Spleen (tissue), 11 donors: ENCODE data around the gene SERTAD3. TPM values are rescaled to one million over a fixed set of nuclear protein-coding genes. Genes with fewer than 3 reads are reported as not detected.
A peak's percentile ranks its signal among the peaks of the same experiment; 100 is the strongest.

Experiments
- DNase-seq: peaks from one replicate; pipeline ENCODE4 v3.0.0-alpha.2; 2020
- H3K27ac ChIP-seq, 8 donors: fragments of 200-600 bp; sonication (generic) in 7 of 8; 1 replicate in 4 of 8; 2 replicates in 4 of 8; pipeline versions ENCODE4 v1.5.0 to v1.8.0; 2016 to 2021; ENCODE audit warnings: inconsistent platforms in 4 of 8, mild to moderate bottlenecking in 4 of 8, moderate library complexity in 1 of 8
- H3K27me3 ChIP-seq, 7 donors: fragments of 200-600 bp; sonication (generic) in 6 of 7; replicated peaks in 1 of 7; 1 replicate in 4 of 7; 2 replicates in 3 of 7; pipeline versions ENCODE4 v1.5.0 to v1.8.0; 2016 to 2021; ENCODE audit warnings: inconsistent platforms in 3 of 7, mild to moderate bottlenecking in 1 of 7
- H3K36me3 ChIP-seq, 6 donors: fragments of 200-600 bp; sonication (generic) in 5 of 6; 1 replicate in 4 of 6; 2 replicates in 2 of 6; pipeline versions ENCODE4 v1.5.0 to v1.8.0; 2016 to 2021; ENCODE audit warnings: inconsistent platforms in 2 of 6
- H3K4me1 ChIP-seq, 6 donors: fragments of 200-600 bp; sonication (generic) in 5 of 6; 1 replicate in 3 of 6; 2 replicates in 3 of 6; pipeline versions ENCODE4 v1.5.0 to v1.8.0; 2016 to 2021; ENCODE audit warnings: inconsistent platforms in 3 of 6
- H3K4me3 ChIP-seq, 8 donors: fragments of 200-600 bp; sonication (generic) in 7 of 8; 1 replicate in 4 of 8; 2 replicates in 4 of 8; pipeline versions ENCODE4 v1.5.0 to v1.8.0; 2016 to 2021; ENCODE audit warnings: inconsistent platforms in 4 of 8, mild to moderate bottlenecking in 4 of 8, moderate library complexity in 2 of 8
- H3K9me3 ChIP-seq, 8 donors: fragments of 200-600 bp; sonication (generic) in 7 of 8; 1 replicate in 4 of 8; 2 replicates in 4 of 8; pipeline versions ENCODE4 v1.5.0 to v1.8.0; 2016 to 2021; ENCODE audit warnings: inconsistent platforms in 4 of 8
- POLR2A ChIP-seq, 3 donors: fragments of 450-650 bp; IDR thresholded peaks; one replicate each; pipeline ENCODE4 v1.5.1; 2017; ENCODE audit warnings: antibody characterized with exemption in 3 of 3, mild to moderate bottlenecking in 1 of 3
- POLR2AphosphoS5 ChIP-seq, 3 donors: sonication (generic); formaldehyde crosslinking; IDR thresholded peaks; one replicate each; pipeline ENCODE4 v1.5.1; 2017; ENCODE audit warnings: antibody characterized with exemption in 3 of 3
- WGBS, 5 donors: extraction: QIAGEN DNeasy Blood & Tissue Kit in 3 of 5; methylation state at CpG; one replicate each; pipeline versions ENCODE4 v1.1.5 to v1.1.7; 2013 to 2018; 5-methylcytosine and 5-hydroxymethylcytosine counted together
- intact Hi-C: fragments of 100-400 bp; cut with DNase I; formaldehyde crosslinking; loops from one replicate; pipeline ENCODE4 v1.15.0; 2023; ENCODE audit warnings: low total_unique reads
- polyA plus RNA-seq, 3 donors: library from polyadenylated mRNA; stranded (reverse); fragments of 200-250 nt; gene quantifications; one replicate each; pipeline ENCODE4 v1.2.1, GENCODE V29; 2013
- total RNA-seq, 7 donors: library from RNA; depleted of rRNA in 3 of 7; stranded (reverse); fragments of >200 nt in 3 of 7; fragmentation: NEBNext Ultra II Directional in 4 of 7; extraction: Animal tissue kit (Norgen Biotek cat#: 25700) in 4 of 7; gene quantifications; one replicate each; pipeline versions ENCODE4 v1.1.0 to v1.2.1, GENCODE V29; 2016 to 2021
- TF ChIP-seq, protein P1 (sequence below), 11 experiments: fragments of 200-600 bp in 7 of 11; fragments of 450-650 bp in 4 of 11; sonication (generic) in 4 of 11; IDR thresholded peaks in 8 of 11; conservative IDR thresholded peaks in 3 of 11; 1 replicate in 7 of 11; 2 replicates in 4 of 11; pipeline versions ENCODE4 v1.4.0 to v1.8.0; 2016 to 2021; ENCODE audit warnings: antibody characterized with exemption in 11 of 11, inconsistent platforms in 4 of 11, mild to moderate bottlenecking in 1 of 11
- donor health status: healthy with polysubstance abuse.
- donor health status: DM: no; HTN: no; CAD: no; lungs with moderate emphysema.
- donor health status: DM: no; HTN: no; CAD: no.
- donor health status: Bipolar disorder and iron deficiency.
- donor health status: healthy.
- donor health status: DM: no; HTN: no; CAD: no.
- donor health status: DM: yes; HTN: yes; CAD: no.

Gene SERTAD3
- total and polyA plus RNA-seq, 10 donors: 21.5 to 51.4 (median 28.6) TPM

GRCh38 chr19:40421993-40422747, 22.0 kb downstream of the SERTAD3 start:
- TF ChIP-seq, protein P1, sequence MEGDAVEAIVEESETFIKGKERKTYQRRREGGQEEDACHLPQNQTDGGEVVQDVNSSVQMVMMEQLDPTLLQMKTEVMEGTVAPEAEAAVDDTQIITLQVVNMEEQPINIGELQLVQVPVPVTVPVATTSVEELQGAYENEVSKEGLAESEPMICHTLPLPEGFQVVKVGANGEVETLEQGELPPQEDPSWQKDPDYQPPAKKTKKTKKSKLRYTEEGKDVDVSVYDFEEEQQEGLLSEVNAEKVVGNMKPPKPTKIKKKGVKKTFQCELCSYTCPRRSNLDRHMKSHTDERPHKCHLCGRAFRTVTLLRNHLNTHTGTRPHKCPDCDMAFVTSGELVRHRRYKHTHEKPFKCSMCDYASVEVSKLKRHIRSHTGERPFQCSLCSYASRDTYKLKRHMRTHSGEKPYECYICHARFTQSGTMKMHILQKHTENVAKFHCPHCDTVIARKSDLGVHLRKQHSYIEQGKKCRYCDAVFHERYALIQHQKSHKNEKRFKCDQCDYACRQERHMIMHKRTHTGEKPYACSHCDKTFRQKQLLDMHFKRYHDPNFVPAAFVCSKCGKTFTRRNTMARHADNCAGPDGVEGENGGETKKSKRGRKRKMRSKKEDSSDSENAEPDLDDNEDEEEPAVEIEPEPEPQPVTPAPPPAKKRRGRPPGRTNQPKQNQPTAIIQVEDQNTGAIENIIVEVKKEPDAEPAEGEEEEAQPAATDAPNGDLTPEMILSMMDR (IDR thresholded peaks at IDR 0.05 in 8 of 11, conservative IDR thresholded peaks at IDR 0.05 in 3 of 11): no peak
- TF ChIP-seq POLR2A (IDR thresholded peaks at IDR 0.05): no peak
- no peak for TF ChIP-seq POLR2AphosphoS5 (IDR thresholded peaks at IDR 0.05)
- peaks cover 0 to 16% (median 11%) of the 10 kb centered on the region in 6 donors for H3K36me3 ChIP-seq
- intact Hi-C loops: no loop called here
- H3K27me3 ChIP-seq: no peaks in the 10 kb centered on the region
- H3K27ac ChIP-seq: peak overlapping the region; percentile 96 to 100 (median 99)
- DNase-seq: no peak
- 80 to 92% (median 89%) methylated on average over 16 of the region's 16 CpGs for WGBS, 5 donors
- peaks cover 22 to 75% (median 58%) of the 10 kb centered on the region in 6 donors for H3K4me1 ChIP-seq
- H3K9me3 ChIP-seq: no peaks in the 10 kb centered on the region
- H3K4me3 ChIP-seq: no peak overlapping the region

GRCh38 chr19:40420766-40421765, 23.1 kb downstream of the SERTAD3 start:
- 3 to 4% (median 3%) methylated on average over 38 to 56 of the region's 56 CpGs for WGBS, 5 donors
- Histone ChIP-seq H3K27ac (peak overlapping the region; percentile 96 to 100 (median 99)), H3K4me3 (peak overlapping the region; percentile 58 to 88 (median 61)), H3K4me1 (peaks cover 22 to 75% (median 59%) of the 10 kb centered on the region in 6 donors), H3K9me3 (no peaks in the 10 kb centered on the region), H3K36me3 (peaks cover 0 to 16% (median 11%) of the 10 kb centered on the region in 6 donors), H3K27me3 (no peaks in the 10 kb centered on the region)
- intact Hi-C loops: no loop called here
- peak; percentile 96 for DNase-seq
- TF ChIP-seq, protein P1 (IDR thresholded peaks at IDR 0.05 in 8 of 11, conservative IDR thresholded peaks at IDR 0.05 in 3 of 11): peak; percentile 81 to 95 (median 92)
- TF ChIP-seq POLR2A (IDR thresholded peaks at IDR 0.05) (peak; percentile 19 to 69 (median 41)), POLR2AphosphoS5 (IDR thresholded peaks at IDR 0.05) (peak; percentile 92 to 96 (median 95))

DNA sequence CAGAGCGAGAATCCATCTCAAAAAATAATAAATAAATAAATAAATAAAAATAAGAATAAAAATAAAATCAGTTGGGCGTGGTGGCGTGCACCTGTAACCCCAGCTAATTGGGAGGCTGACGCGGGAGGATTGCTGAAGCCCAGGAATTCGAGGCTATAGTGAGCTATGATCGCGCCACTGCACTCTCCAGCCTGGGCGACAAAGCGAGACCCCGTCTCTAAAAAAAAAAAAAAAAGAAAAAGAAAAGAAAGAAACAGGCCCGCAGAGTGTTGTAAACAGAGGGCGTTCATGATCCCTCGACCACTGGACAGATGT, 23.7 kb downstream of the SERTAD3 start:
- Histone ChIP-seq H3K27me3 (no peaks in the 10 kb centered on the region), H3K36me3 (peaks cover 0 to 16% (median 11%) of the 10 kb centered on the region in 6 donors), H3K4me1 (peaks cover 22 to 81% (median 65%) of the 10 kb centered on the region in 6 donors), H3K9me3 (no peaks in the 10 kb centered on the region), H3K27ac (peak overlapping the region; percentile 96 to 100 (median 99)), H3K4me3 (peak overlapping the region; percentile 58 to 88 (median 61))
- WGBS, 5 donors: 56 to 62% (median 61%) methylated on average over 14 of the region's 14 CpGs
- intact Hi-C loops: no loop called here
- TF ChIP-seq POLR2AphosphoS5 (IDR thresholded peaks at IDR 0.05) (no peak), POLR2A (IDR thresholded peaks at IDR 0.05) (no peak)
- TF ChIP-seq, protein P1 (IDR thresholded peaks at IDR 0.05 in 8 of 11, conservative IDR thresholded peaks at IDR 0.05 in 3 of 11): no peak
- no peak for DNase-seq
